H1 (cell line): ENCODE measurements around the gene TRAF6. TPM values are rescaled to one million over a fixed set of nuclear protein-coding genes. Genes with fewer than 3 reads are reported as not detected.

ENCODE experiments used
- CTBP2 ChIP-seq: IDR thresholded peaks from 2 replicates; pipeline ENCODE4 v1.7.0; 2011; ENCODE audit warnings: borderline replicate concordance, mild to moderate bottlenecking, moderate library complexity, mixed read lengths, low read length; ENCODE audit not compliant: insufficient read depth, insufficient read length
- CTCF ChIP-seq, 3 experiments: IDR thresholded peaks; 1 replicate in 2 of 3; 2 replicates in 1 of 3; pipeline versions ENCODE4 v1.5.1 to v1.6.1; 2011; ENCODE audit warnings: low read length in 3 of 3, mild to moderate bottlenecking in 3 of 3, inconsistent platforms in 2 of 3, low read depth in 1 of 3, moderate library complexity in 1 of 3; ENCODE audit not compliant: insufficient read depth in 1 of 3; ENCODE audit errors: control extremely low read depth in 1 of 3
- HDAC2 ChIP-seq, 2 experiments: fragments of 300-600 bp in 1 of 2; sonication (generic) in 1 of 2; IDR thresholded peaks; 2 replicates each; pipeline ENCODE4 v1.6.1; 2011 to 2012; ENCODE audit warnings: low read depth in 2 of 2, low read length in 2 of 2, mild to moderate bottlenecking in 2 of 2, moderate library complexity in 2 of 2, borderline replicate concordance in 1 of 2, inconsistent platforms in 1 of 2
- JUN ChIP-seq: IDR thresholded peaks from 2 replicates; pipeline ENCODE4 v1.6.1; 2011; ENCODE audit warnings: low read depth, mild to moderate bottlenecking, improper control_type of control experiment, low read length
- KDM1A ChIP-seq: fragments of 200-600, 300-600 bp; sonication (generic); IDR thresholded peaks from 2 replicates; pipeline ENCODE4 v1.7.1; 2016; ENCODE audit warnings: mild to moderate bottlenecking, low read length, borderline replicate concordance
- KDM5A ChIP-seq: fragments of 200-600 bp; IDR thresholded peaks from 2 replicates; pipeline ENCODE4 v1.7.1; 2012; ENCODE audit warnings: mild to moderate bottlenecking, low read length, inconsistent platforms, mixed read lengths
- POLR2AphosphoS5 ChIP-seq: IDR thresholded peaks from 2 replicates; pipeline ENCODE4 v1.6.1; 2011; ENCODE audit warnings: low read depth, low read length
- TBP ChIP-seq: IDR thresholded peaks from 2 replicates; pipeline ENCODE4 v1.6.1; 2011; ENCODE audit warnings: low read depth, low read length, improper control_type of control experiment
- polyA plus RNA-seq, 7 experiments: library from polyadenylated mRNA; depleted of rRNA in 3 of 7; stranded (reverse) in 5 of 7; unstranded in 2 of 7; fragments of >200 nt in 5 of 7; fragments of 200-250 nt in 2 of 7; gene quantifications; 1 replicate in 5 of 7; 2 replicates in 1 of 7; 4 replicates in 1 of 7; pipeline versions ENCODE4 v1.2.1 to v1.2.3, GENCODE V29; 2011 to 2013; ENCODE audit warnings: missing spikeins in 2 of 7, mixed read lengths in 2 of 7
- total RNA-seq: library from RNA; stranded (reverse); fragmentation: NEBNext Ultra II Directional; extraction: Animal tissue kit (Norgen Biotek cat#: 25700); gene quantifications from 2 replicates; pipeline ENCODE4 v1.2.1, GENCODE V29; 2021

Gene TRAF6
- total and polyA plus RNA-seq, 2 of the 8 experiments (the other 6 are each of a cell fraction or from before 2014, with no cell fraction given), result 4.6 to 8.8 TPM

DNA sequence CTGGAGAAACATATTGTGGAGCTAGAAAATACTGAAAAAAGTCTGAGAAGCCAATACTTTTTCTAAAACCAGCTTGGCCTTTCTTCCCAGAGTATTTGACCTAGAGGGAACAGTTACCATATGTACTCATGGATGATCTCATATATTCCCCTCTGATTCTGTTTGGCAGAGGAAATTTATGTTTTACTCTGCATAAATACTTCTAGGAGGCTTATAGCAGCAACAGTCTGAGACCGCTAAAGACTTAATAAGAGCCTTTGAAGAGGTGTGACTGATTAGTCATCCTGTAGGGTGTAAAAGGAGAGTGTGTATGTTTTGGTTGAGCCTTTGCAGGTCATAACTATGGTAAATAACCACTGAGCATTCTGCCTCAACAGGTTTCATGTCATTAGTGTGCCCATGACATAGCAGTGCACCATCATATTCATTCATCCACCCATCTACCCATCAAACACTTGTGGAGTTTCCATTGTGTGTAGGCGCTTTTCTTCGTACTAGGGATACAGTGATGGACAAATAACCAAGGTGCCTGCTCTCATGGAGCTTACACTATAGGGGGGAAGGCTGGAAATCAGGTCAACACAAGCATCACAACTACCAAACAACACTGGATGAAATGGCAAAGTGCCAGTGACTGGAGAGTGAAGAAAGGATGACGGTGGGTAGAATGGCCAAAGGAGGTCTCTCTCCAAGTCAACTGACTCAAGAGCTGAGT, 44.5 kb downstream of the TRAF6 start (continued):
- no peak for TF ChIP-seq CTCF (IDR thresholded peaks at IDR 0.05; ENCODE audit: control extremely low read depth in 1 of 3, insufficient read depth in 1 of 3, low read depth in 1 of 3, low read length in 3 of 3)
- no peak for TF ChIP-seq KDM1A
- TF ChIP-seq HDAC2 (IDR thresholded peaks at IDR 0.05; ENCODE audit: borderline replicate concordance in 1 of 2, low read depth in 2 of 2, low read length in 2 of 2), result no peak
- no peak for TF ChIP-seq TBP
- TF ChIP-seq CTBP2, result no peak
- TF ChIP-seq POLR2AphosphoS5, result no peak
- no peak for TF ChIP-seq JUN
- TF ChIP-seq KDM5A, result no peak
